GM19463 (cell line): ENCODE data around the gene NDUFAF5.

ENCODE experiments used
- ATAC-seq: cut with Tn5 transposase; IDR thresholded peaks from one replicate; pipeline ENCODE4 v1.9.1; 2021; ENCODE audit warnings: mild to moderate bottlenecking, moderate library complexity; ENCODE audit not compliant: unreplicated experiment

Gene NDUFAF5

GRCh38 chr20:13819885-13820645 is 35.2 kb downstream of the NDUFAF5 start:
- peak; percentile 82 for ATAC-seq

- no peak for ATAC-seq
Observed at GRCh38 chr20:13821876-13822275, 37.0 kb downstream of the NDUFAF5 start.

GRCh38 chr20:13822459-13822858 is 37.6 kb downstream of the NDUFAF5 start:
- ATAC-seq = no peak

GRCh38 chr20:13824459-13824858 is 39.6 kb downstream of the NDUFAF5 start:
- ATAC-seq = no peak

- no peak for ATAC-seq
Observed at GRCh38 chr20:13825465-13825864, 40.6 kb downstream of the NDUFAF5 start.

GRCh38 chr20:13831476-13831875 is 46.6 kb downstream of the NDUFAF5 start:
- no peak for ATAC-seq

DNA sequence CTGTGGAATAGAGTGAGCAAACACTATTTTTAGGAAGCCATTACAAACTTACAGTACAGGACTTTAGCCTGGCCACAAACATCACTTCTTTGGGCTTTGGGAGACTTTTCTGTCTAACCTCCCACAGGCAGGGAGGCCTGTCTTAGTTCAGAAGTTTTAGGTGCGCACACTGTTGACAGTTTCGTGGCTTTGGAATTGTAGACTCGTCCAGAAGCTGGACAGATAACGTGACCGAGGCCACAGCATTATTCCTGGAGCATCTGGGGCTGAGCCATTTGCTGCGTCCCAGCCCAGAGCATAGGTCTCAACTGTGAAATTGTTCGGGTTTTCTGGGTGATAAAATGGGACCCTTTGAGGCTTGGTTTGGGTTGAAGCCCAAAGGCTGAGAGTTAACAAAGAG is 53.8 kb downstream of the NDUFAF5 start:
- no peak for ATAC-seq

DNA sequence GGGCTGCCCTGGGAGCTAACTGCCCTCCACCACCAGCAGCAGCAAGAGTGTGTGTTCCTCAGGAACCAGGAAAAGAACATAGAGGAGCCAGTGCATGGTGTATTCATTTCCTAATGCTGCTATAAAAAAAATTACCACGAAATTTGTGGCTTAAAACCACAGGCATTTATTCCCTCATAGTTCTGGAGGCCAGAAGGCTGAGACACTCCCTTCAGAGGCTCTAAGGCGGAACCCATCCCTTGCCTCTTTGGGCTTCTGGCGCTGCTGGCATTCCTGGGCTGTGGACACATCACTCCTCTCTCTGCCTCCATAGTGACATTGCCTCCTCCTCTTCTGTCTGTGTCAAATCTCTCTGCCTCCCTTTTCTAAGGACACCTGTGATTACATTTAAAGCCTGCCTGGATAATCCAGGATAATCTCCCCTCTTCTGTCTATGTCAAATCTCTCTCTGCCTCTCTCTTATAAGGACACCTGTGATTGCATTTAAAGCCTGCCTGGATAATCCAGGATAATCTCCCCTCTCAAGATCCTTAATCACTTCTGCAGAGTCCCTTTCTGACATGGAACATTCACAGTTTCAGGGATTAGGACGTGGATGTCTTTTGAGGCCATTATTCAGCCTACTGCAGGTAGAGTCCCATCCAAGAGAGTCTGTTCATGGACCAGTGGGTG is 54.7 kb downstream of the NDUFAF5 start:
- ATAC-seq = no peak

DNA sequence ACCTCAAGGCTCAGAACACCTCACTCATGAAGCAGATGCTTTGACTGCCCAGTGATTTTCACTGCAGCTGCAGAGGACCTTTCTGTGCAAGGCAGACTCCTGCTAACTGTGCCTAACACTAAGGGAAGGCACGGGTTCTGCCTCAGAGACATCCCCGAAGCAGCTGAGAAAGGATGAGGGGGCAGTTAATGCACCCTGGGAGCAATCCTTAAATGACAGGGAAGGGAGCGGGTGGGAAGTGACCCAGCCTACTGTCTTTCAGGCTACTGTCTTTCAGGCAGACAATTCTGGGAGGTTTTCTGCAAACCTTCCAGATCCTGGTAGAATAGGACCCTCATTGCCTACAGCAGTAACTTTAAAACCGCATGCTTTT is 55.3 kb downstream of the NDUFAF5 start:
- no peak for ATAC-seq

DNA sequence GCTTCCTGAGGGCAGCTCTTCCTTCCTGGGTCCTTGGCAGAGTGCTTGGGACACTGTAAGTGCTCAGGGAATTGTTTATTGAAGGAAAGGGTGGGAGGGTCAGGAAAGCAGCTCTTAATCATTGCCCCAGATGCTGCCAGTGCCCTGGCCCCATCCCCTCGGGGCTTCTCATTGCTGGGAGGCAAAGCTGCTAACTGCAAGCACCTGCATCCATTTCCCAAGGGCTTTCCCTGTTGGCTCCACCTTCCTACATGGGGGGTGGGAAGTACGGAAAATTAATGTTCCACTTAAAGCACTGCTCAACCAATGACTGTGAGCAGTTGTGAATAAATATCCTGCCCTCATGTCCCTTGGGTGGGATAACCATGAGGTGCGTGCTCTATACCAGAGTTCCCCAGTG is 56.4 kb downstream of the NDUFAF5 start:
- no peak for ATAC-seq

DNA sequence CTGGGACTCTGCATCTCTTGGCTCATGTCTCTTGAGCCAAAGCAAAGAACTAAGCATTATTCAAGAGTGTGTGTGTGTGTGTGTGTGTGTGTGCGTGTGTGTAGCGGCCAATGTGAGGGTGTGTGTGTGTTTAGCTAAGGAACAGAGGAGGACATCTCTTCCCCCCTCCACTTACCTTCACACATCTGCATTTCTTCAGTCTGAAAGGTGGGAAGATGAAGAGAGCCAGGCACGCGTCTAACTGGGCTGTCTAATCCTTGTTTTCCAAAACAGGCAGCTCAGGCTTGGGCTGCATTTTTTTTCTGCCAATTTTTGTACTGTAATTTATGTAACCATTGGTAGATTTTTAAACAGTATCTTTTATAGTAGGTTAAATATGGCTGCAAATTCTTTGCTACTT is 59.5 kb downstream of the NDUFAF5 start:
- ATAC-seq = no peak

DNA sequence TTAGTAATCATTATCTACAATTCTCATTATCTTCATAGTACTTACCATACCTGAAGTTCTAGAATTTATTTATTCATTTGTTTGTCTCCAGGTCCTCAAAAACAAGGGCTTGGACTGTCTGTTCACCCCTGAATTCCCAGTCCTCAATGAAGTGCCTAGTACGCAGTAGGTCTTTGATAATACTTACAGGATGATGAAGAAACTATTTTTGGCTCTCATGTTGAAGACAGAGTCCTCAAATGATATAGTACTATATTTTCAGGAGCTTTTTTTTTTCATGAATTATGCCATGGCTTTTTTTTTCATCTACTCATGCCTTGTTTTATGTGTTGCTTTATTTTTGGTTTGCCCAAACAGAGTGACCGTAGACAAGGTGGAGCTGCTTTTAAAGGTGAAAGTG is 66.5 kb downstream of the NDUFAF5 start:
- ATAC-seq = no peak

GRCh38 chr20:13852306-13852705 is 67.5 kb downstream of the NDUFAF5 start:
- no peak for ATAC-seq

GRCh38 chr20:13855613-13856012 is 70.8 kb downstream of the NDUFAF5 start:
- peak; percentile 51 for ATAC-seq

DNA sequence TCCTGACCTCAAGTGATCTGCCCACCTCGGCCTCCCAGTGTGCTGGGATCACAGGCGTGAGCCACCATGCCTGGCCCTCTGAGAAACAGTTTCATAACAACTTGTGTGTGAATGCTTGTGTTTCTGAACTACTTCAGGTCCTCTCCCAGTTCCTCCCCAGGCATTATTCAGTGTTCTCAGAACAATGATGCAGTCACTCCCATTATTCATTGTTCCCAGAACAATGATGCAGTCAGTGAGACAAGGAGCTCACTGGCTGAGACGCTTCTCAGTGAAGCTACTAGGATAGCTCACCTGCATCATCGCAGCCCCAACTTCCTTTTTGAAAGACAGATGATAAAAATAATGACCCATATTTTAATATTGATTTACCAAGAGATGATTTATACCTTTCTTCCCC is 71.5 kb downstream of the NDUFAF5 start:
- ATAC-seq = no peak

DNA sequence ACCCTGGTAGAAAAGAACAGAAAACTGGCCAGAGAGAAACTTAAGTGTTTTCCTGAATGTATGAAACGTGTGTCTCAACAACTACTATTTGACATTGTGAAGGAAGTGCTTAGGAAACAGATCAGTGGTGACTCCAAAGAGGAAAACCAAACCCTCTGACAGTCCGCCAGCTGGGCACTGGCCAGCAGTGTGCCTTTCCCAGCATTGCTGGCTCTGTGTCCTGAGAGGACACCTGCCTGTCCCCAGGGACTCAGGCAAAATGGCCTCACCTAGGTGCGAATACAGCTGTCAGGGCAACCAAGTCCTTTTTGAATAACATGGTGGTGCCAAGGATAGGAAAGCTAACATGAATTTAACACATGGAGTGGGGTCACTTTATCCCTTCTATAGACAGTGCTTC is 72.5 kb downstream of the NDUFAF5 start:
- ATAC-seq = no peak

GRCh38 chr20:13857961-13858360 is 73.1 kb downstream of the NDUFAF5 start:
- ATAC-seq = no peak

- no peak for ATAC-seq
Observed at GRCh38 chr20:13858439-13858838, 73.6 kb downstream of the NDUFAF5 start.

DNA sequence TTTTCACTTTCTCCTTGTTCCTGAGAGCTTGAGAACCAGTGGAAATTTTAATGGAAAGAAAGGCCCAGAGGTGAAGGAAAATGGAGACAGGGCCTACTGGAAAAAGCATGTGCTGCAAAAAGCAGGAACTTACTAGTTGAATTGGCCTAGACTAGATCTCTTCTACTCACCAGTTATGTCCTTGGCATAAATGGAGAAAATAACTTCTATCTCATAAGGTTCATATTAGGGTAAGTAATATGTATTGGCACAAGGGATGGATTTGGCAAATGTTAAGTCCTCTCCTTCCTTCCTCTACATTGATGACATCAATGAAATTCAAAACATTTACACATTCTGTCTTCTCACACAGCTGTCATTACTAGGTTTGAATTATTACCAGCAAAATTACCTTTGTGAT is 74.0 kb downstream of the NDUFAF5 start:
- ATAC-seq = no peak

GRCh38 chr20:13862245-13862644 is 77.4 kb downstream of the NDUFAF5 start:
- no peak for ATAC-seq

DNA sequence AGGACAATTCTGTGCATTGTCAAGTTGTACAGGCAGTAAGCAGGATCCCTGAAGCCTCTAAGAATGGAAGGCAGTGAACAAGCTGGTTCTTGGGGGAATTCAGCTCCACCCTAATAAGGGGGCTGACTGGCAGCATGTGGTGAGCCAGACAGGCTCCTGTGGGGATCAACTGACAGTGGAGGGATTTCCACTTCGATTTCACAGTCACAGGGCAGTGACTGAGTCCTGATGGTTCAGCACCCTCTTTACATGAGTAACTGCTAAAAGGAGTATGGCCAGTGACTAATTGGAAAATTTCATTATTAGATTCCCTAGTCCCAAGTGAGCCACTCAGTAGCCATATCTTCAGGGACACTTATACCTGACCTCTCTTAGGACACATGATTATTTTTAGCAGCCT is 78.4 kb downstream of the NDUFAF5 start:
- no peak for ATAC-seq

GRCh38 chr20:13865156-13865555 is 80.3 kb downstream of the NDUFAF5 start:
- no peak for ATAC-seq
